GM12874 (cell line): ENCODE results near the gene TBX10.
A peak's percentile ranks its signal among the peaks of the same experiment; 100 is the strongest.

Experiments
- CTCF ChIP-seq: IDR thresholded peaks from 2 replicates; pipeline ENCODE4 v1.5.1; 2011; ENCODE audit warnings: low read depth, mild to moderate bottlenecking, control low read depth, low read length, moderate library complexity; ENCODE audit not compliant: insufficient read depth

TBX10 gene

GRCh38 chr11:67648796-67649613 lies 9.4 kb upstream of the TBX10 start:
- TF ChIP-seq CTCF = 0 out of 2 replicates have a peak, but pooled peaks have one; percentile 1

GRCh38 chr11:67648140-67648795 lies 8.7 kb upstream of the TBX10 start:
- peak; percentile 80 for TF ChIP-seq CTCF

GRCh38 chr11:67647471-67647870 lies 7.9 kb upstream of the TBX10 start:
- TF ChIP-seq CTCF = no peak

GRCh38 chr11:67646535-67647336 lies 7.2 kb upstream of the TBX10 start:
- peak; percentile 16; the same call in 1 of the 2 replicates for TF ChIP-seq CTCF

- TF ChIP-seq CTCF = peak; percentile 37
These were observed 6.2 kb upstream of the TBX10 start for GRCh38 chr11:67645521-67646461.

GRCh38 chr11:67644472-67645418 lies 5.2 kb upstream of the TBX10 start:
- TF ChIP-seq CTCF = no peak
